ENCODE measurements around the gene PCED1A. TPM values are rescaled to one million over a fixed set of nuclear protein-coding genes. Genes with fewer than 3 reads are reported as not detected.

The PCED1A gene
- total and polyA plus RNA-seq, 2 of the 8 experiments (the other 6 are each of a cell fraction or from before 2014, with no cell fraction given), result 13.4 to 18.9 TPM

GRCh38 chr20:2834401-2835110 is 5.9 kb downstream of the PCED1A start (continued):
- TF ChIP-seq CHD7 (IDR thresholded peaks at IDR 0.05; ENCODE audit: insufficient replicate concordance, low read length) (no peak), BCL11A (IDR thresholded peaks at IDR 0.05; ENCODE audit: low read depth in 2 of 2, low read length in 2 of 2) (no peak), RNF2 (IDR thresholded peaks at IDR 0.05; ENCODE audit: borderline replicate concordance, low read depth, low read length, missing control alignments, poor library complexity, severe bottlenecking) (no peak), ASH2L (IDR thresholded peaks at IDR 0.05; ENCODE audit: low read length) (no peak), MAFK (IDR thresholded peaks at IDR 0.05; ENCODE audit: low read depth, low read length) (no peak), RBBP5 (IDR thresholded peaks at IDR 0.05; ENCODE audit: borderline replicate concordance, low read depth, low read length) (no peak), SAP30 (IDR thresholded peaks at IDR 0.05; ENCODE audit: insufficient read depth, insufficient replicate concordance, low read length) (no peak), KDM5A (IDR thresholded peaks at IDR 0.05; ENCODE audit: low read length) (no peak), EGR1 (IDR thresholded peaks at IDR 0.05; ENCODE audit: borderline replicate concordance, low read depth, low read length) (no peak), CBX8 (IDR thresholded peaks at IDR 0.05; ENCODE audit: borderline replicate concordance, low read depth, low read length) (no peak)

Data from H1 (cell line).